Prostate gland (tissue), 2 donors: ENCODE results near the gene KCNH6. TPM values are rescaled to one million over a fixed set of nuclear protein-coding genes. Genes with fewer than 3 reads are reported as not detected.

Experiments
- DNase-seq: peaks from one replicate; pipeline ENCODE4 v3.0.0-alpha.2; 2019; ENCODE audit warnings: low spot score
- H3K27ac ChIP-seq, 2 donors: fragments of 200-600 bp; sonication (generic); 2 replicates each; pipeline ENCODE4 v1.5.1; 2017 to 2019
- H3K27me3 ChIP-seq: fragments of 200-600 bp; sonication (generic); replicated peaks from 2 replicates; pipeline ENCODE4 v1.5.1; 2019; ENCODE audit not compliant: insufficient read depth
- H3K36me3 ChIP-seq, 2 donors: fragments of 200-600 bp; sonication (generic); 1 replicate in 1 of 2; 2 replicates in 1 of 2; pipeline versions ENCODE4 v1.5.1 to v1.8.1; 2017 to 2019
- H3K4me1 ChIP-seq: fragments of 200-600 bp; sonication (generic); replicated peaks from 2 replicates; pipeline ENCODE4 v1.5.1; 2019
- H3K4me3 ChIP-seq, 2 donors: fragments of 200-600 bp; sonication (generic); 2 replicates each; pipeline ENCODE4 v1.5.1; 2017 to 2019
- H3K9me3 ChIP-seq: fragments of 200-600 bp; sonication (generic); 2 replicates; pipeline ENCODE4 v1.5.1; 2017
- POLR2A ChIP-seq: fragments of 450-650 bp; IDR thresholded peaks from one replicate; pipeline ENCODE4 v1.6.1; 2016; ENCODE audit warnings: antibody characterized with exemption, mild to moderate bottlenecking
- POLR2AphosphoS5 ChIP-seq: sonication (generic); formaldehyde crosslinking; IDR thresholded peaks from one replicate; pipeline ENCODE4 v1.6.1; 2017; ENCODE audit warnings: antibody characterized with exemption
- WGBS: methylation state at CpG from one replicate; pipeline ENCODE4 v1.1.5; 2018; 5-methylcytosine and 5-hydroxymethylcytosine counted together
- intact Hi-C: fragments of 100-400 bp; cut with DNase I; formaldehyde crosslinking; loops from one replicate; pipeline ENCODE4 v1.14.2; 2022
- total RNA-seq, 2 donors: library from RNA; depleted of rRNA; stranded (reverse); fragments of >200 nt; gene quantifications; one replicate each; pipeline ENCODE4 v1.1.0, GENCODE V29; 2016
- TF ChIP-seq, protein P1 (sequence below), 4 experiments: fragments of 200-600 bp in 2 of 4; fragments of 450-650 bp in 2 of 4; sonication (generic) in 2 of 4; IDR thresholded peaks; 1 replicate in 3 of 4; 2 replicates in 1 of 4; pipeline ENCODE4 v1.5.1; 2016 to 2019; ENCODE audit warnings: antibody characterized with exemption in 4 of 4, mild to moderate bottlenecking in 2 of 4, moderate library complexity in 2 of 4

KCNH6 gene
- total RNA-seq, 2 donors from 2014 or later, result 8.1 to 22.4 TPM

DNA sequence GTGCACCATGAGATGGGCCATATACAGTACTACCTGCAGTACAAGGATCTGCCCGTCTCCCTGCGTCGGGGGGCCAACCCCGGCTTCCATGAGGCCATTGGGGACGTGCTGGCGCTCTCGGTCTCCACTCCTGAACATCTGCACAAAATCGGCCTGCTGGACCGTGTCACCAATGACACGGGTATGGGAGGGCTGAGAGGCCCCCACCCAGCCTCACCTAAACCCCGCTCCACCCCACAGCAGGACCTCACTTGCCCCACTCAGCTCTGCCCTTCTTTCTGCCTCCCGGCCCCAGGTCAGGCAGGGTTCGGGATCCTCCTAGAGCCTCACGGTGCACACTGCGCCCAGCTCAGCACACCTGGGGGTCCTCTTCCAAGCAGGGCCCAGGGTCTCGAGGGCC, 40.6 kb upstream of the KCNH6 start:
- no peaks in the 10 kb centered on the region for H3K9me3 ChIP-seq
- H3K27me3 ChIP-seq, result no peaks in the 10 kb centered on the region
- intact Hi-C loops, result no loop called here
- H3K4me3 ChIP-seq, result no peak overlapping the region
- DNase-seq, result no peak
- H3K27ac ChIP-seq, result no peak overlapping the region
- 94% methylated on average over 16 of the region's 16 CpGs for WGBS
- peaks cover 5% of the 10 kb centered on the region for H3K4me1 ChIP-seq
- TF ChIP-seq, protein P1, sequence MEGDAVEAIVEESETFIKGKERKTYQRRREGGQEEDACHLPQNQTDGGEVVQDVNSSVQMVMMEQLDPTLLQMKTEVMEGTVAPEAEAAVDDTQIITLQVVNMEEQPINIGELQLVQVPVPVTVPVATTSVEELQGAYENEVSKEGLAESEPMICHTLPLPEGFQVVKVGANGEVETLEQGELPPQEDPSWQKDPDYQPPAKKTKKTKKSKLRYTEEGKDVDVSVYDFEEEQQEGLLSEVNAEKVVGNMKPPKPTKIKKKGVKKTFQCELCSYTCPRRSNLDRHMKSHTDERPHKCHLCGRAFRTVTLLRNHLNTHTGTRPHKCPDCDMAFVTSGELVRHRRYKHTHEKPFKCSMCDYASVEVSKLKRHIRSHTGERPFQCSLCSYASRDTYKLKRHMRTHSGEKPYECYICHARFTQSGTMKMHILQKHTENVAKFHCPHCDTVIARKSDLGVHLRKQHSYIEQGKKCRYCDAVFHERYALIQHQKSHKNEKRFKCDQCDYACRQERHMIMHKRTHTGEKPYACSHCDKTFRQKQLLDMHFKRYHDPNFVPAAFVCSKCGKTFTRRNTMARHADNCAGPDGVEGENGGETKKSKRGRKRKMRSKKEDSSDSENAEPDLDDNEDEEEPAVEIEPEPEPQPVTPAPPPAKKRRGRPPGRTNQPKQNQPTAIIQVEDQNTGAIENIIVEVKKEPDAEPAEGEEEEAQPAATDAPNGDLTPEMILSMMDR (IDR thresholded peaks at IDR 0.05), result no peak
- no peak for TF ChIP-seq POLR2AphosphoS5
- TF ChIP-seq POLR2A, result no peak
- no peaks in the 10 kb centered on the region for H3K36me3 ChIP-seq

DNA sequence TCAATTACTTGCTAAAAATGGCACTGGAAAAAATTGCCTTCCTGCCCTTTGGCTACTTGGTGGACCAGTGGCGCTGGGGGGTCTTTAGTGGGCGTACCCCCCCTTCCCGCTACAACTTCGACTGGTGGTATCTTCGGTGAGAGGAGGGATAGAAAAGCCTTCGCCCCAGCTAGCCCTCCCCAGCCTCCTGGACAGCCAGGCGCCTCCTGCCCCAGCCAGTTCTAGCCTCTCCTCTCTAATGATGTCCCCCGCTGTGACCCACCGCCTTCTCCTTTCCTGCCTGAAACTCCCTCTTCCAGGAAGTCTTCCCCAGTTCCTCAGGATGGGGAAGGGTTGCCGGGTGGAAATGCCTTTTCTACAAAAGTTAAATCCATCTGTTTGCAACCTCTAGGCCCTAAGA, 40.1 kb upstream of the KCNH6 start:
- Histone ChIP-seq H3K36me3 (no peaks in the 10 kb centered on the region), H3K4me1 (no peaks in the 10 kb centered on the region), H3K27me3 (no peaks in the 10 kb centered on the region), H3K9me3 (no peaks in the 10 kb centered on the region), H3K4me3 (no peak overlapping the region), H3K27ac (no peak overlapping the region)
- intact Hi-C loops, result no loop called here
- TF ChIP-seq POLR2AphosphoS5 (no peak), POLR2A (no peak)
- TF ChIP-seq, protein P1 (IDR thresholded peaks at IDR 0.05), result no peak
- no peak for DNase-seq
- WGBS, result 88% methylated on average over 10 of the region's 10 CpGs

DNA sequence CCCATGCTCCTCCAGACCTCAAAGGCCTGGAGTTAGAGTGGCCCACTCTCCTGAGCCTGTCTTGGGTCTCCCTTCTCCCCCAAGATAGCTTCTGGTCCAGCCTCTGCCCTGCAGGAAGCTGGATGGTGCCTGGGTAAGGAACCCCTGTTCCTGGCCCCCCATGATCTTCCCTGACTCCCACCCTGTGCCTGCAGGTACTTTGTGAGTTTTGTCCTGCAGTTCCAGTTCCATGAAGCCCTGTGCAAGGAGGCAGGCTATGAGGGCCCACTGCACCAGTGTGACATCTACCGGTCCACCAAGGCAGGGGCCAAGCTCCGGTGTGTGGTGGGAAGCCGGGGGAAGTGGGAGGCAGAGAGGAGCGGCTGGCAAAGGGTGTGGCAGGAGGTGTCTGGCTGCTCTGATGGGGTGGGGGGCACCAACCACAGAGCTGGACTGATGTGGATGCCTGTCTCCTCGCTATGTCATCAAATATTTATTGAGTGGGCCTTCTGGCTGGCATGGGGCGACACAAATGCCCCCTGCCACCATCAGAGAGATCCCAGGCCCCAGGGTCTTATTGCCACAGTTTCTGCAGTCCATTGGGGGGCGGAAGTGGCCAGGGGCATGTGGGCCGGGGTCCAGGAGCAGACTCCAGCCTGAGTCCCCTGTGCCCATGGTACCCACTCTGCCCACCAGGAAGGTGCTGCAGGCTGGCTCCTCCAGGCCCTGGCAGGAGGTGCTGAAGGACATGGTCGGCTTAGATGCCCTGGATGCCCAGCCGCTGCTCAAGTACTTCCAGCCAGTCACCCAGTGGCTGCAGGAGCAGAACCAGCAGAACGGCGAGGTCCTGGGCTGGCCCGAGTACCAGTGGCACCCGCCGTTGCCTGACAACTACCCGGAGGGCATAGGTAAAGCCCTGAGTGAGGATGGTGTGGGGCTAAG, 39.2 kb upstream of the KCNH6 start:
- intact Hi-C loops, result no loop called here
- Histone ChIP-seq H3K4me3 (no peak overlapping the region), H3K4me1 (no peaks in the 10 kb centered on the region), H3K9me3 (no peaks in the 10 kb centered on the region), H3K27ac (no peak overlapping the region), H3K36me3 (no peaks in the 10 kb centered on the region), H3K27me3 (no peaks in the 10 kb centered on the region)
- WGBS, result 95% methylated on average over 10 of the region's 16 CpGs
- no peak for DNase-seq
- TF ChIP-seq, protein P1 (IDR thresholded peaks at IDR 0.05), result no peak
- TF ChIP-seq POLR2A (no peak), POLR2AphosphoS5 (no peak)

DNA sequence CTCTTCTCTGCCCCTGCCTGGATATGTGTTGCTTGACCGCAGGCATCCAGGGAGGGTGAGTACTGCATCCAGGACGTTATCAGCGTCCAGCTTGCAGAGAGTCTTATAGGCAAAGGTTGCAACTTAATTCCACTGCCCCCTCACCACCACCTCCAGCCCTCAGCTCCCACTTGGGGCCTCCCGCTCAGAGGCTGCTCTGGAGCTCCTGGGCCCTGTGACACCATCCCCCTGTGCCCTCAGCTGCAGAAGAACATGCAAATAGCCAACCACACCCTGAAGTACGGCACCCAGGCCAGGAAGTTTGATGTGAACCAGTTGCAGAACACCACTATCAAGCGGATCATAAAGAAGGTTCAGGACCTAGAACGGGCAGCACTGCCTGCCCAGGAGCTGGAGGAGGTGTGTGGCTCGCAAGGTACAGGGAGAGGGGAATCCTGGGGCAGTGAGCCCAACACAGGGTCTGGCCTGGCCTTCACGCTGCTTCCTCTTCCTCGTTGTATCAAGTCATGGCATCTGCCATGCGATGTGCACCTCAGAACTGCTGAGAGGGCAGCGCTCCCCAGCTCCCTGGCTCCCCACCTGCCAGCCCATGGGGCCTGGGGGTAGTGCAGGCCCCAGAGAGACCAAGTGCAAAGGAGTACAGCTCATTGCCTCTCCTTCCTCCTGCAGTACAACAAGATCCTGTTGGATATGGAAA, 36.7 kb upstream of the KCNH6 start:
- intact Hi-C loops, result no loop called here
- no peaks in the 10 kb centered on the region for H3K27me3 ChIP-seq
- H3K4me3 ChIP-seq, result no peak overlapping the region
- no peaks in the 10 kb centered on the region for H3K4me1 ChIP-seq
- H3K27ac ChIP-seq, result no peak overlapping the region
- no peaks in the 10 kb centered on the region for H3K36me3 ChIP-seq
- TF ChIP-seq, protein P1 (IDR thresholded peaks at IDR 0.05), result no peak
- TF ChIP-seq POLR2AphosphoS5, result no peak
- no peak for TF ChIP-seq POLR2A
- no peaks in the 10 kb centered on the region for H3K9me3 ChIP-seq
- DNase-seq, result no peak
- WGBS, result 74% methylated on average over 11 of the region's 12 CpGs
